GM20000 (cell line): ENCODE data around the gene DEAF1.

ENCODE experiments used
- DNase-seq: peaks from one replicate; pipeline ENCODE4 v3.0.0; 2012; ENCODE audit warnings: low spot score
- CTCF ChIP-seq: IDR thresholded peaks from 2 replicates; pipeline ENCODE4 v1.5.1; 2012; ENCODE audit warnings: mild to moderate bottlenecking, control low read depth; ENCODE audit errors: extremely low read depth, missing control alignments

DEAF1 gene

GRCh38 chr11:615504-616319 lies 79.3 kb downstream of the DEAF1 start, which contains the start of gene IRF7:
TSS of gene IRF7 (minus strand) at chr11:615950. CDS start at chr11:615364, 586 bp downstream.
- no peak for TF ChIP-seq CTCF
- peak; percentile 98 for DNase-seq

- no peak for TF ChIP-seq CTCF
- no peak for DNase-seq
Measured at GRCh38 chr11:614623-615503, 80.2 kb downstream of the DEAF1 start.

GRCh38 chr11:614021-614622 lies 80.9 kb downstream of the DEAF1 start:
- TF ChIP-seq CTCF = no peak
- DNase-seq = no peak

GRCh38 chr11:613369-613968 lies 81.6 kb downstream of the DEAF1 start:
- no peak for TF ChIP-seq CTCF
- DNase-seq = peak; percentile 86

- no peak for DNase-seq
Measured at GRCh38 chr11:612961-613300, 82.1 kb downstream of the DEAF1 start.

More at GRCh38 chr11:612961-613300, 82.1 kb downstream of the DEAF1 start:
- TF ChIP-seq CTCF = no peak
